ENCODE data around the gene ZIC2.

ZIC2 gene

DNA sequence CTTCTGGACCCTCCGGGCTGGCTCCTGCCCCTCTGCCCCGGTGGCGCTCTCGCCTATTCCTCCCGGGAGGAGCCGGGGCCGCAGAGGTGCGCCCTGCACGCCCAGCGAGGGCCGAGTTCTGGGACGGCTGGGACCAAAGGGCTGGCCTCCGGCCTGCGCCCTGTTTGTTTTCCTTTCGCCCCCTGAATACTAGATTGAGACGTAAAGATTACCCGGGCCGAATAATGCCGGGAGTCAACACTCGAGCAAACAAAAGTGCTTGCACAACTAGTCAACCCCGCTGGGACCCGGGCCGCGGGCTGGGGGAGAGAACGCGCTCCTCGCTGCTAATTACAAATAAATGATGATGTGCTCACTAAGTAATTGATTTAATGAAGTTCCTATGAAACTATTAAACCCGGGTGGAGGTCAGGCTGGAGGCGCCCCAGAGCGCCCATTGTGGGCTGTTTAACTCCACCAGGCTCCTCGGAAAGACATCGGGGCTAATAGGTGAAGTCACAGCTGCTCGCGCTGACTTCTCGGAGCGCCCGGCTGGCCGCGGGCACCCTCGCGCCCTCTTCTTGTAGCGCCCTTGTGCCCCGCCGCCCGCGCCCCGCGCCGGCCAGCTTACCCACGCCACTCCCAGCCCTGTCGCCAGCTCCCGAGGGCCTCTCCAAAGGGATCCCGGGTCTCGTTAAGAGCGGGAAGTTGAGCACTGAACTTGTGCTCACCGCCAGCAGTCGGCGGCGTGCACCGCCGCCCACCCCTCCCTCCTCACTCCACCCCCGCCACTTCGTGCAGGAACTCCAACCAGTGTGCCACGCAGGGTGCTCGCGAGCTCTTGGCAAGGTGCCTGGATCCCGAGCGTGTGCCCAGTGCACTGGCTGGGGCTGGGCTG lies 24.9 kb upstream of the ZIC2 start:
- Histone ChIP-seq H3K23ac (ENCODE audit: low read length) (no peak overlapping the region), H3K9ac (ENCODE audit: low read length) (peak overlapping the region; percentile 81), H2BK15ac (replicated peaks; ENCODE audit: low read depth) (no peak overlapping the region), H3K4me1 (ENCODE audit: control insufficient read depth, low read depth, low read length) (peaks cover 7% of the 10 kb centered on the region), H2BK120ac (ENCODE audit: low read depth, low read length) (no peak overlapping the region), H3K79me2 (ENCODE audit: control insufficient read depth, insufficient read depth, low read length) (no peaks in the 10 kb centered on the region), H2BK5ac (ENCODE audit: low read length) (no peak overlapping the region), H2AK5ac (ENCODE audit: low read length) (no peak overlapping the region), H3K56ac (ENCODE audit: low read length) (peak overlapping the region; percentile 98), H3K79me1 (ENCODE audit: low read length) (no peaks in the 10 kb centered on the region), H4K5ac (ENCODE audit: low read length) (no peak overlapping the region), H3K4ac (ENCODE audit: low read depth, low read length) (no peak overlapping the region), H3K27me3 (ENCODE audit: insufficient read depth, low read length, poor library complexity) (no peaks in the 10 kb centered on the region), H3K4me2 (ENCODE audit: low read length) (peak overlapping the region; percentile 94), H3K4me3 (ENCODE audit: low read length) (peak overlapping the region; percentile 33), H3K36me3 (ENCODE audit: control insufficient read depth, insufficient read depth, low read length) (no peaks in the 10 kb centered on the region), H4K8ac (ENCODE audit: low read depth, low read length) (no peak overlapping the region), H3K18ac (ENCODE audit: low read length) (peak overlapping the region; percentile 75), H3K27ac (ENCODE audit: low read depth, low read length) (no peak overlapping the region)
- WGBS (ENCODE audit: extremely low coverage, insufficient coverage, low lambda C conversion rate) = no CpG with 5 or more reads among the region's 68 CpGs
- peak; percentile 59 for DNase-seq

DNA sequence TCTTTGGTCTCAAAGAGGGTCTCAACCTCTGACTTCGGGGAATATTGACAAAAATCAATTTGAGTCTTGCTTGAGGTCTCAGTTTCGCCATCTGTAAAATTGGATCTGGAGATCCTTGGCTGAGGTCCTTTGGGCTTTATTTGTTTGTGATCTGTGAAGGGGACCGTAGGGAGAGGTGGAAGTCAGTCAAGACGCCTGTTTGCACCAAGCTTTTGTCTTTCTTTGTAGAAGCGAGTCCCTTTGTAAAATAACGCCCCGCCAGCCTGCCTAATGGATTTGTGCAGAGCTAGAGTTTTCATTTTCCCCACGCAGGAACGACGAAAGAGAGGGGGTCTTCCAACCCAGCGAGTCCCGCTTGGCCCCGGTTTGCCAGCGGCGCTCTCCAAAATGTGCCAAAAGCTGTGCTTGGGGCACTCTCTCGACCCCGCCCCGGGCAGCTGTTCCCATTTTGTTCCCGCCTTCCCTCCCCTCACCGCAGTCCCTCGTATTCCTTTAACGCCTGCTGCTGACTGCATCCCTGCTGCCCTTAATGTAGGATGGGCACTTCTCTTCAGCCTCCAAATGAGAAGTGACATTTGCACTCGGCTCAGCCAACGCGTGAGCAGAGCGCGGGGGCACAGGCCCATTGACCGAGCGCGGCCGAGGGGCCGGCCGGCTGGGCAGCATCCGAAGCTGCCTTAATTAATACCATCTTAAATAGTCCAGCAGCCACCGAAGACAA lies 23.0 kb upstream of the ZIC2 start:
- no peak overlapping the region for H4K5ac ChIP-seq (ENCODE audit: low read length)
- H3K79me1 ChIP-seq (ENCODE audit: low read length) = no peaks in the 10 kb centered on the region
- peak overlapping the region; percentile 94 for H3K4me2 ChIP-seq (ENCODE audit: low read length)
- no peaks in the 10 kb centered on the region for H3K27me3 ChIP-seq (ENCODE audit: insufficient read depth, low read length, poor library complexity)
- H3K9ac ChIP-seq (ENCODE audit: low read length) = peak overlapping the region; percentile 67
- no peak overlapping the region for H4K8ac ChIP-seq (ENCODE audit: low read depth, low read length)
- peak overlapping the region; percentile 83 for H3K56ac ChIP-seq (ENCODE audit: low read length)
- DNase-seq = peak; percentile 75
- no peaks in the 10 kb centered on the region for H3K36me3 ChIP-seq (ENCODE audit: control insufficient read depth, insufficient read depth, low read length)
- H2BK120ac ChIP-seq (ENCODE audit: low read depth, low read length) = no peak overlapping the region
- no CpG with 5 or more reads among the region's 35 CpGs for whole genome bisulfite sequencing (ENCODE audit: extremely low coverage, insufficient coverage, low lambda C conversion rate)
- H2AK5ac ChIP-seq (ENCODE audit: low read length) = no peak overlapping the region
- H3K79me2 ChIP-seq (ENCODE audit: control insufficient read depth, insufficient read depth, low read length) = no peaks in the 10 kb centered on the region
- H3K4me3 ChIP-seq (ENCODE audit: low read length) = peak overlapping the region; percentile 33
- H3K27ac ChIP-seq (ENCODE audit: low read depth, low read length) = no peak overlapping the region
- no peak overlapping the region for H3K4ac ChIP-seq (ENCODE audit: low read depth, low read length)
- peak overlapping the region; percentile 83 for H3K23ac ChIP-seq (ENCODE audit: low read length)
- H2BK5ac ChIP-seq (ENCODE audit: low read length) = no peak overlapping the region
- peaks cover 7% of the 10 kb centered on the region for H3K4me1 ChIP-seq (ENCODE audit: control insufficient read depth, low read depth, low read length)
- no peak overlapping the region for H2BK15ac ChIP-seq (replicated peaks; ENCODE audit: low read depth)
- peak overlapping the region; percentile 55 for H3K18ac ChIP-seq (ENCODE audit: low read length)

DNA sequence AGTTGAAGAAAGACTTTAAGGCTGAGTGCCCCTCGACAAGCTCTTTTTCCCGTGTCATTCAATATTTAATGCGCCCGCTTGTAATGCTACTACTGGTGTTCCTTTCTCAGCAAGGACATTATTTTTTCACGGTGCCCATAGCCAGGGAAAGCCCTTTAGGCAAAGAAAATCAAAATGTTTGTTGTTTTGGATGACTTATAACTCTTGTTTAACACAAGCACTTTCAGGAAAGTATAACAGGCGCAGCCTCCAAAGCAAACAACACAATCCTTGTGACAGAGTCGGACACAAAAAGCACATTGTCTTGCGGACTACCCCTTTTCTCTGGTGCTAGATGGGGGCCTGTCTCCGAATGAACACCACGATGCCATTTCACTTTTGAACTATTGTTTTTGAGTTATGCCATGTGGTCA lies 22.5 kb upstream of the ZIC2 start:
- H3K4ac ChIP-seq (ENCODE audit: low read depth, low read length) = no peak overlapping the region
- peak overlapping the region; percentile 83 for H3K56ac ChIP-seq (ENCODE audit: low read length)
- H3K27me3 ChIP-seq (ENCODE audit: insufficient read depth, low read length, poor library complexity) = no peaks in the 10 kb centered on the region
- H2BK120ac ChIP-seq (ENCODE audit: low read depth, low read length) = no peak overlapping the region
- no peak overlapping the region for H4K8ac ChIP-seq (ENCODE audit: low read depth, low read length)
- no peak for DNase-seq
- no peaks in the 10 kb centered on the region for H3K79me2 ChIP-seq (ENCODE audit: control insufficient read depth, insufficient read depth, low read length)
- no peaks in the 10 kb centered on the region for H3K79me1 ChIP-seq (ENCODE audit: low read length)
- peaks cover 7% of the 10 kb centered on the region for H3K4me1 ChIP-seq (ENCODE audit: control insufficient read depth, low read depth, low read length)
- H3K18ac ChIP-seq (ENCODE audit: low read length) = no peak overlapping the region
- H3K4me3 ChIP-seq (ENCODE audit: low read length) = peak overlapping the region; percentile 27
- no peak overlapping the region for H2AK5ac ChIP-seq (ENCODE audit: low read length)
- H3K9ac ChIP-seq (ENCODE audit: low read length) = peak overlapping the region; percentile 67
- H2BK15ac ChIP-seq (replicated peaks; ENCODE audit: low read depth) = no peak overlapping the region
- H3K27ac ChIP-seq (ENCODE audit: low read depth, low read length) = no peak overlapping the region
- peak overlapping the region; percentile 94 for H3K4me2 ChIP-seq (ENCODE audit: low read length)
- H3K23ac ChIP-seq (ENCODE audit: low read length) = no peak overlapping the region
- H3K36me3 ChIP-seq (ENCODE audit: control insufficient read depth, insufficient read depth, low read length) = peaks cover under 1% of the 10 kb centered on the region
- WGBS (ENCODE audit: extremely low coverage, insufficient coverage, low lambda C conversion rate) = no CpG with 5 or more reads among the region's 10 CpGs
- H2BK5ac ChIP-seq (ENCODE audit: low read length) = no peak overlapping the region
- H4K5ac ChIP-seq (ENCODE audit: low read length) = no peak overlapping the region

DNA sequence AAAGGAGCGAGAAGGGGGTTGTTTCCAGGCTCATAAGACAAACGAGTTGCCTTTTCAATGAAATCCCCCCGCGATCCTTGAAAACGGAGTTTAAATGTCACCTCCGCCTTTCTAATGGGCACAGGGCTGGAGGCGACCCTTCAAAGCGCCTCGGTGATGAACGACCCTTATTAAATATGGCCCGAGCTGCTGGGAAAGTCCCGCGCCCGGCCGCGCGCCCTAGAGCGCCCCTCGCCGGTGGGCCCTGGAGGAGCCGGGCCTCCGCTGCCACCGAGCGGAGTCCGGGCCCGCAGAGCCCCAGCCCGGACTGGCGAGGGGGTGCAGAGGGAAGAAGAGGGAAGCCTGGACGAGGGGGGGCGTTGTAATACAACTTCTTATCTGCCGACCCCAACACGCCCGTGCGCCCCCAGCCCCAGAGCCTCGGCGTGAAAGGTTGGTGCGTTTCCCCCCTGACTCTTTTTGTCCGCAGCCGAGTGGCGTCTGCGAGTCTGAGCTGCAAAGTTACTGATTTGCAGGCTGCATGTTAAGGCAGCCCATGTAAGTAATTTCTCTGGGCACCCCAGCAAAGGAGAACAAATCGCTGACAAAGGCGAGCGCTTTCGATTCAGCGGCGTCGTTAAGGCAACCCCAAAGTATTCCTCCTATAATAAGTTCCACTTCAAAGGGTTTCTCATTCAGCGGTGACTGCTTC lies 21.9 kb upstream of the ZIC2 start:
- Histone ChIP-seq H3K27me3 (ENCODE audit: insufficient read depth, low read length, poor library complexity) (no peaks in the 10 kb centered on the region), H3K9ac (ENCODE audit: low read length) (peak overlapping the region; percentile 67), H2BK5ac (ENCODE audit: low read length) (no peak overlapping the region), H3K56ac (ENCODE audit: low read length) (peak overlapping the region; percentile 83), H3K4me1 (ENCODE audit: control insufficient read depth, low read depth, low read length) (peaks cover 7% of the 10 kb centered on the region), H3K36me3 (ENCODE audit: control insufficient read depth, insufficient read depth, low read length) (peaks cover 2% of the 10 kb centered on the region), H3K79me1 (ENCODE audit: low read length) (no peaks in the 10 kb centered on the region), H3K27ac (ENCODE audit: low read depth, low read length) (no peak overlapping the region), H2BK120ac (ENCODE audit: low read depth, low read length) (no peak overlapping the region), H3K18ac (ENCODE audit: low read length) (no peak overlapping the region), H3K4ac (ENCODE audit: low read depth, low read length) (no peak overlapping the region), H3K23ac (ENCODE audit: low read length) (no peak overlapping the region), H3K4me3 (ENCODE audit: low read length) (peak overlapping the region; percentile 8), H2AK5ac (ENCODE audit: low read length) (no peak overlapping the region), H4K5ac (ENCODE audit: low read length) (no peak overlapping the region), H4K8ac (ENCODE audit: low read depth, low read length) (no peak overlapping the region), H3K79me2 (ENCODE audit: control insufficient read depth, insufficient read depth, low read length) (no peaks in the 10 kb centered on the region), H3K4me2 (ENCODE audit: low read length) (peak overlapping the region; percentile 94), H2BK15ac (replicated peaks; ENCODE audit: low read depth) (no peak overlapping the region)
- DNase-seq = peak; percentile 26
- WGBS (ENCODE audit: extremely low coverage, insufficient coverage, low lambda C conversion rate) = no CpG with 5 or more reads among the region's 49 CpGs

DNA sequence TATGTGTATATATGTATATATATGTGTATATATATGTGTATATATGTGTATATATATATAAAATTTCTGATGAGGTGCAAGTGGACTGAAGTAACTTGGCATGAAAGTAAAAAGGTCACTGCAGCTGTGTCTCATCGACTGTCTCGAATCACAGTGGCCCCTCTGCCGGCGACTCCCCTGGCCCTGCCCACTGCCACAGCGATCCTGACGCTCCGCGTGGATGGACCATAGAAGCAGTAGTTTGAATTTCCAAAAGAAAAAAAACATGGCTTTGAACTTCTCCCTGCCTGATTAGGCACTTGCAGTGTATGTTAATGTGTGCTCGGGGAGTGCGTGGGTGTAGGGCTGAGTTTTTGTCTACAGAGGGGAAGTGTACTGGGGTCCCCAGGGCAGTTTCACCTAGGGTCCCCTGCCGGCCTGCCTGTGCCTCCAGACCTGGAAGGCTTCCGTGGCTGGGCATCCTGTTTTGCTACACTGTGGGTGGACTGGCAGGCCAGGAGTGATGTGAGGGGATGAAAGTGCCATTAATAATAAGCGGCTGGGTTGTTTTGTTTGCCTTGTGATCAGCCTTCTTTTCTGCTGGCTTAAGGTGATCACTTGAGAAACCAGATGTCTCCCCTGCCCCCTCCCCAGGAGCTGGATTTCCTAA lies 20.8 kb upstream of the ZIC2 start:
- Histone ChIP-seq H2BK5ac (ENCODE audit: low read length) (no peak overlapping the region), H4K5ac (ENCODE audit: low read length) (no peak overlapping the region), H2AK5ac (ENCODE audit: low read length) (no peak overlapping the region), H3K9ac (ENCODE audit: low read length) (peak overlapping the region; percentile 39), H3K79me1 (ENCODE audit: low read length) (no peaks in the 10 kb centered on the region), H3K56ac (ENCODE audit: low read length) (no peak overlapping the region), H3K18ac (ENCODE audit: low read length) (no peak overlapping the region), H2BK15ac (replicated peaks; ENCODE audit: low read depth) (no peak overlapping the region), H3K23ac (ENCODE audit: low read length) (peak overlapping the region; percentile 33), H3K4me1 (ENCODE audit: control insufficient read depth, low read depth, low read length) (peaks cover 7% of the 10 kb centered on the region), H2BK120ac (ENCODE audit: low read depth, low read length) (no peak overlapping the region), H3K4me2 (ENCODE audit: low read length) (peak overlapping the region; percentile 8), H3K27me3 (ENCODE audit: insufficient read depth, low read length, poor library complexity) (no peaks in the 10 kb centered on the region), H4K8ac (ENCODE audit: low read depth, low read length) (no peak overlapping the region), H3K79me2 (ENCODE audit: control insufficient read depth, insufficient read depth, low read length) (peaks cover 4% of the 10 kb centered on the region), H3K36me3 (ENCODE audit: control insufficient read depth, insufficient read depth, low read length) (peaks cover 4% of the 10 kb centered on the region), H3K4me3 (ENCODE audit: low read length) (no peak overlapping the region), H3K27ac (ENCODE audit: low read depth, low read length) (no peak overlapping the region), H3K4ac (ENCODE audit: low read depth, low read length) (no peak overlapping the region)
- DNase-seq = no peak
- WGBS (ENCODE audit: extremely low coverage, insufficient coverage, low lambda C conversion rate) = no CpG with 5 or more reads among the region's 13 CpGs
